ENCODE data around the gene ROBO1. TPM values are rescaled to one million over a fixed set of nuclear protein-coding genes. Genes with fewer than 3 reads are reported as not detected.
"Not testable (repeated sequence)": the region's sequence is repeated elsewhere in the genome, so short reads cannot be mapped to it uniquely, and the experiment has no call there.

Gene ROBO1
- total and polyA plus RNA-seq, 3 experiments from 2014 or later, result 0.54 to 0.59 (median 0.55) TPM

GRCh38 chr3:79299949-79300635, 467.7 kb downstream of the ROBO1 start:
- H3K27ac Mint-ChIP-seq; H3K9me3 ChIP-seq (ENCODE audit: low read length); H3K4me1 ChIP-seq (ENCODE audit: insufficient read depth, low read length); H3K36me3 ChIP-seq (ENCODE audit: insufficient read depth, low read length); H3K4me1 Mint-ChIP-seq; H3K27ac ChIP-seq (ENCODE audit: low read depth, low read length); H3K4me3 Mint-ChIP-seq; DNase-seq; H3K27me3 ChIP-seq (ENCODE audit: insufficient read depth, low read length, poor library complexity, severe bottlenecking); H3K36me3 Mint-ChIP-seq; H3K4me3 ChIP-seq (ENCODE audit: low read length); POLR2A ChIA-PET; H3K27me3 Mint-ChIP-seq; CTCF ChIA-PET: not testable (repeated sequence)
- H3K9me3 Mint-ChIP-seq, result peaks cover 2 to 27% (median 7%) of the 10 kb centered on the region in 5 donors

GRCh38 chr3:79297245-79297960, 470.4 kb downstream of the ROBO1 start:
- H3K4me3 ChIP-seq (ENCODE audit: low read length), result no peak overlapping the region
- Mint-ChIP-seq H3K4me1 (no peaks in the 10 kb centered on the region), H3K27ac (no peak overlapping the region), H3K27me3 (no peaks in the 10 kb centered on the region), H3K4me3 (no peak overlapping the region), H3K36me3 (peaks cover 0 to 1% (median 0%) of the 10 kb centered on the region in 3 donors), H3K9me3 (peaks cover 2 to 24% (median 19%) of the 10 kb centered on the region in 5 donors)
- no peaks in the 10 kb centered on the region for H3K4me1 ChIP-seq (ENCODE audit: insufficient read depth, low read length)
- H3K36me3 ChIP-seq (ENCODE audit: insufficient read depth, low read length), result no peaks in the 10 kb centered on the region
- no peaks in the 10 kb centered on the region for H3K9me3 ChIP-seq (ENCODE audit: low read length)
- no peak for DNase-seq
- CTCF ChIA-PET, result no interaction called here
- no peaks in the 10 kb centered on the region for H3K27me3 ChIP-seq (ENCODE audit: insufficient read depth, low read length, poor library complexity, severe bottlenecking)
- POLR2A ChIA-PET, result no interaction called here
- no peak overlapping the region for H3K27ac ChIP-seq (ENCODE audit: low read depth, low read length)

- H3K27ac ChIP-seq (ENCODE audit: low read depth, low read length), result no peak overlapping the region
- H3K27ac Mint-ChIP-seq, result no peak overlapping the region
- ChIA-PET POLR2A (no interaction called here), CTCF (no interaction called here)
- no peaks in the 10 kb centered on the region for H3K36me3 ChIP-seq (ENCODE audit: insufficient read depth, low read length)
- H3K9me3 Mint-ChIP-seq, result peaks cover 2 to 29% (median 19%) of the 10 kb centered on the region in 5 donors
- no peaks in the 10 kb centered on the region for H3K4me1 Mint-ChIP-seq
- no peaks in the 10 kb centered on the region for H3K4me1 ChIP-seq (ENCODE audit: insufficient read depth, low read length)
- H3K4me3 Mint-ChIP-seq, result no peak overlapping the region
- no peak for DNase-seq
- H3K9me3 ChIP-seq (ENCODE audit: low read length), result no peaks in the 10 kb centered on the region
- H3K27me3 Mint-ChIP-seq, result no peaks in the 10 kb centered on the region
- H3K27me3 ChIP-seq (ENCODE audit: insufficient read depth, low read length, poor library complexity, severe bottlenecking), result no peaks in the 10 kb centered on the region
- H3K4me3 ChIP-seq (ENCODE audit: low read length), result no peak overlapping the region
- no peaks in the 10 kb centered on the region for H3K36me3 Mint-ChIP-seq
Measured at GRCh38 chr3:79286882-79287281, 480.9 kb downstream of the ROBO1 start.

GRCh38 chr3:79285871-79286270, 481.9 kb downstream of the ROBO1 start:
- ChIA-PET CTCF (no interaction called here), POLR2A (no interaction called here)
- Mint-ChIP-seq H3K27me3 (no peaks in the 10 kb centered on the region), H3K4me1 (no peaks in the 10 kb centered on the region), H3K36me3 (no peaks in the 10 kb centered on the region), H3K27ac (no peak overlapping the region), H3K9me3 (peaks cover 2 to 19% (median 15%) of the 10 kb centered on the region in 5 donors), H3K4me3 (no peak overlapping the region)
- H3K4me3 ChIP-seq (ENCODE audit: low read length), result no peak overlapping the region
- H3K27me3 ChIP-seq (ENCODE audit: insufficient read depth, low read length, poor library complexity, severe bottlenecking), result no peaks in the 10 kb centered on the region
- H3K27ac ChIP-seq (ENCODE audit: low read depth, low read length), result no peak overlapping the region
- H3K4me1 ChIP-seq (ENCODE audit: insufficient read depth, low read length), result no peaks in the 10 kb centered on the region
- H3K36me3 ChIP-seq (ENCODE audit: insufficient read depth, low read length), result no peaks in the 10 kb centered on the region
- no peaks in the 10 kb centered on the region for H3K9me3 ChIP-seq (ENCODE audit: low read length)
- no peak for DNase-seq

GRCh38 chr3:79285380-79285779, 482.4 kb downstream of the ROBO1 start:
- no peak for DNase-seq
- Mint-ChIP-seq H3K4me1 (no peaks in the 10 kb centered on the region), H3K27ac (no peak overlapping the region), H3K27me3 (no peaks in the 10 kb centered on the region), H3K4me3 (no peak overlapping the region), H3K9me3 (peaks cover 2 to 15% (median 12%) of the 10 kb centered on the region in 5 donors), H3K36me3 (no peaks in the 10 kb centered on the region)
- Histone ChIP-seq H3K27ac (ENCODE audit: low read depth, low read length) (no peak overlapping the region), H3K4me1 (ENCODE audit: insufficient read depth, low read length) (no peaks in the 10 kb centered on the region), H3K36me3 (ENCODE audit: insufficient read depth, low read length) (no peaks in the 10 kb centered on the region), H3K9me3 (ENCODE audit: low read length) (no peaks in the 10 kb centered on the region), H3K27me3 (ENCODE audit: insufficient read depth, low read length, poor library complexity, severe bottlenecking) (no peaks in the 10 kb centered on the region), H3K4me3 (ENCODE audit: low read length) (no peak overlapping the region)
- POLR2A ChIA-PET, result no interaction called here
- CTCF ChIA-PET, result no interaction called here

- no peaks in the 10 kb centered on the region for H3K9me3 ChIP-seq (ENCODE audit: low read length)
- Mint-ChIP-seq H3K27me3 (no peaks in the 10 kb centered on the region), H3K4me3 (no peak overlapping the region), H3K4me1 (no peaks in the 10 kb centered on the region), H3K36me3 (no peaks in the 10 kb centered on the region), H3K9me3 (peaks cover 3 to 15% (median 11%) of the 10 kb centered on the region in 5 donors), H3K27ac (no peak overlapping the region)
- no peaks in the 10 kb centered on the region for H3K27me3 ChIP-seq (ENCODE audit: insufficient read depth, low read length, poor library complexity, severe bottlenecking)
- H3K27ac ChIP-seq (ENCODE audit: low read depth, low read length), result no peak overlapping the region
- H3K4me1 ChIP-seq (ENCODE audit: insufficient read depth, low read length), result no peaks in the 10 kb centered on the region
- POLR2A ChIA-PET, result no interaction called here
- no peak overlapping the region for H3K4me3 ChIP-seq (ENCODE audit: low read length)
- no peak for DNase-seq
- no peaks in the 10 kb centered on the region for H3K36me3 ChIP-seq (ENCODE audit: insufficient read depth, low read length)
- CTCF ChIA-PET, result no interaction called here
Measured at GRCh38 chr3:79284781-79285180, 483.0 kb downstream of the ROBO1 start.

- Histone ChIP-seq H3K27ac (ENCODE audit: low read depth, low read length) (no peak overlapping the region), H3K4me1 (ENCODE audit: insufficient read depth, low read length) (no peaks in the 10 kb centered on the region), H3K9me3 (ENCODE audit: low read length) (no peaks in the 10 kb centered on the region), H3K27me3 (ENCODE audit: insufficient read depth, low read length, poor library complexity, severe bottlenecking) (no peaks in the 10 kb centered on the region), H3K4me3 (ENCODE audit: low read length) (no peak overlapping the region), H3K36me3 (ENCODE audit: insufficient read depth, low read length) (no peaks in the 10 kb centered on the region)
- Mint-ChIP-seq H3K9me3 (peaks cover 8 to 35% (median 18%) of the 10 kb centered on the region in 5 donors), H3K27ac (no peak overlapping the region), H3K4me3 (no peak overlapping the region), H3K36me3 (no peaks in the 10 kb centered on the region), H3K27me3 (no peaks in the 10 kb centered on the region), H3K4me1 (no peaks in the 10 kb centered on the region)
- POLR2A ChIA-PET, result no interaction called here
- CTCF ChIA-PET, result no interaction called here
- no peak for DNase-seq
Measured at GRCh38 chr3:79278681-79279080, 489.1 kb downstream of the ROBO1 start.

GRCh38 chr3:79268422-79268821, 499.4 kb downstream of the ROBO1 start:
- Mint-ChIP-seq H3K4me3 (no peak overlapping the region), H3K36me3 (no peaks in the 10 kb centered on the region), H3K4me1 (no peaks in the 10 kb centered on the region), H3K27ac (no peak overlapping the region), H3K9me3 (peaks cover 2 to 45% (median 13%) of the 10 kb centered on the region in 5 donors), H3K27me3 (no peaks in the 10 kb centered on the region)
- H3K4me1 ChIP-seq (ENCODE audit: insufficient read depth, low read length), result no peaks in the 10 kb centered on the region
- DNase-seq, result no peak
- no peak overlapping the region for H3K4me3 ChIP-seq (ENCODE audit: low read length)
- H3K9me3 ChIP-seq (ENCODE audit: low read length), result no peaks in the 10 kb centered on the region
- no peak overlapping the region for H3K27ac ChIP-seq (ENCODE audit: low read depth, low read length)
- H3K36me3 ChIP-seq (ENCODE audit: insufficient read depth, low read length), result no peaks in the 10 kb centered on the region
- no peaks in the 10 kb centered on the region for H3K27me3 ChIP-seq (ENCODE audit: insufficient read depth, low read length, poor library complexity, severe bottlenecking)
- ChIA-PET CTCF (no interaction called here), POLR2A (no interaction called here)
